PC-9 (cell line): ENCODE results near the gene MTA1. TPM values are rescaled to one million over a fixed set of nuclear protein-coding genes. Genes with fewer than 3 reads are reported as not detected.

Experiments used
- BruUV-seq: library from RNA; stranded (reverse); fragments of 400-500 nt; replicated peaks from 2 replicates; lab custom pipeline; 2021; lab: Mats Ljungman, UMichigan
- CTCF ChIA-PET: fragments of 300-600 bp; sonication (Branson Sonifier 250); formaldehyde crosslinking; loops from one replicate; lab custom pipeline; 2022; ENCODE audit warnings: antibody characterized with exemption; lab: Charles Lee
- POLR2A ChIA-PET: fragments of 300-600 bp; sonication (Branson Sonifier 250); formaldehyde crosslinking; loops from one replicate; lab custom pipeline; 2022; ENCODE audit warnings: antibody characterized with exemption; ENCODE audit not compliant: unreplicated experiment; lab: Charles Lee
- DNase-seq, 2 experiments: peaks; one replicate each; pipeline versions ENCODE4 v3.0.0 to v3.0.0-alpha.2; 2015 to 2022; ENCODE audit warnings: mixed read lengths in 1 of 2
- H2AFZ ChIP-seq: fragments of 200-600 bp; sonication (generic); 2 replicates; pipeline ENCODE4 v1.8.1; 2017; ENCODE audit warnings: antibody characterized with exemption
- H3F3A ChIP-seq: fragments of 200-600 bp; sonication (generic); 2 replicates; pipeline ENCODE4 v1.8.1; 2017; ENCODE audit warnings: antibody characterized with exemption, mild to moderate bottlenecking, low read depth; ENCODE audit not compliant: insufficient read depth
- H3K27ac ChIP-seq: fragments of 200-600 bp; sonication (generic); 2 replicates; pipeline ENCODE4 v1.6.1; 2016; ENCODE audit warnings: mixed run types
- H3K27me3 ChIP-seq: fragments of 200-600 bp; sonication (generic); 2 replicates; pipeline ENCODE4 v1.6.1; 2016; ENCODE audit warnings: low read depth, mixed run types; ENCODE audit not compliant: insufficient read depth
- H3K36me3 ChIP-seq: fragments of 200-600 bp; sonication (generic); 2 replicates; pipeline ENCODE4 v1.6.1; 2016; ENCODE audit warnings: low read depth, mixed run types
- H3K4me1 ChIP-seq: fragments of 200-600 bp; sonication (generic); replicated peaks from 2 replicates; pipeline ENCODE4 v1.6.1; 2016; ENCODE audit warnings: mixed run types; ENCODE audit not compliant: insufficient read depth
- H3K4me2 ChIP-seq: fragments of 200-600 bp; sonication (generic); 2 replicates; pipeline ENCODE4 v1.6.1; 2017; ENCODE audit warnings: mixed run types
- H3K4me3 ChIP-seq: fragments of 200-600 bp; sonication (generic); 2 replicates; pipeline ENCODE4 v1.6.1; 2016; ENCODE audit warnings: mixed run types
- H3K79me2 ChIP-seq: fragments of 200-600 bp; sonication (generic); 2 replicates; pipeline ENCODE4 v1.6.1; 2017; ENCODE audit warnings: low read depth, mixed run types
- H3K9me2 ChIP-seq: fragments of 200-600 bp; sonication (generic); 2 replicates; pipeline ENCODE4 v1.8.1; 2017; ENCODE audit warnings: mild to moderate bottlenecking; ENCODE audit not compliant: insufficient read depth
- H3K9me3 ChIP-seq: fragments of 200-600 bp; sonication (generic); 2 replicates; pipeline ENCODE4 v1.8.1; 2016; ENCODE audit warnings: low read depth; ENCODE audit not compliant: insufficient read depth
- H4K20me1 ChIP-seq: fragments of 200-600 bp; sonication (generic); 2 replicates; pipeline ENCODE4 v1.8.1; 2017; ENCODE audit not compliant: insufficient read depth
- CTCF ChIP-seq: fragments of 200-600 bp; sonication (generic); conservative IDR thresholded peaks from 2 replicates; pipeline ENCODE4 v1.6.1; 2017; ENCODE audit warnings: mixed run types, antibody characterized with exemption, mild to moderate bottlenecking, moderate library complexity
- EZH2 ChIP-seq: fragments of 200-600 bp; sonication (generic); IDR thresholded peaks from 2 replicates; pipeline ENCODE4 v1.8.0; 2017; ENCODE audit warnings: antibody characterized with exemption, low read depth
- intact Hi-C: fragments of 100-400 bp; cut with micrococcal nuclease; formaldehyde crosslinking; loops from one replicate; pipeline ENCODE4 v1.10.0; 2022; ENCODE audit not compliant: unreplicated experiment
- total RNA-seq: library from RNA; stranded (reverse); gene quantifications from 2 replicates; pipeline ENCODE4 v1.2.3, GENCODE V29; 2021

Gene MTA1
- total RNA-seq, 1 experiment from 2014 or later = 124 TPM

- no peaks in the 10 kb centered on the region for H4K20me1 ChIP-seq
- ChIA-PET POLR2A (no interaction called here), CTCF (no interaction called here)
- DNase-seq = no peak
- intact Hi-C loops = no loop called here
- H3K9me3 ChIP-seq = peaks cover 16% of the 10 kb centered on the region; the same call in 1 of the 2 replicates
- no peaks in the 10 kb centered on the region for H3K9me2 ChIP-seq
- H3K27me3 ChIP-seq = no peaks in the 10 kb centered on the region
- H3K79me2 ChIP-seq = peaks cover 11% of the 10 kb centered on the region
- no TSS peak for BruUV-seq
- no peak overlapping the region for H3K27ac ChIP-seq
- H3K36me3 ChIP-seq = peaks cover 14% of the 10 kb centered on the region
- H2AFZ ChIP-seq = no peak overlapping the region
- no peak overlapping the region for H3K4me3 ChIP-seq
- no peaks in the 10 kb centered on the region for H3F3A ChIP-seq
- TF ChIP-seq EZH2 (no peak), CTCF (no peak)
- H3K4me2 ChIP-seq = no peak overlapping the region
- H3K4me1 ChIP-seq = peaks cover 7% of the 10 kb centered on the region; the same call in 1 of the 2 replicates
These were observed 24.1 kb upstream of the MTA1 start for GRCh38 chr14:105395538-105395854.

- Histone ChIP-seq H3K27me3 (no peaks in the 10 kb centered on the region), H3K4me1 (peaks cover 7% of the 10 kb centered on the region; the same call in 1 of the 2 replicates), H3K27ac (peak overlapping the region; percentile 34; the same call in 1 of the 2 replicates), H3K9me2 (no peaks in the 10 kb centered on the region), H2AFZ (peak overlapping the region; percentile 93), H3F3A (peaks cover 6% of the 10 kb centered on the region; the same call in 1 of the 2 replicates), H3K4me2 (peak overlapping the region; percentile 92), H3K79me2 (peaks cover 11% of the 10 kb centered on the region), H4K20me1 (no peaks in the 10 kb centered on the region), H3K9me3 (peaks cover 34% of the 10 kb centered on the region), H3K36me3 (peaks cover 22% of the 10 kb centered on the region), H3K4me3 (peak overlapping the region; percentile 79; the same call in 1 of the 2 replicates)
- TF ChIP-seq CTCF = no peak
- no peak for TF ChIP-seq EZH2
- ChIA-PET POLR2A (no interaction called here), CTCF (no interaction called here)
- DNase-seq = no peak
- intact Hi-C loops = no loop called here
- no TSS peak for BruUV-seq
These were observed 22.2 kb upstream of the MTA1 start for GRCh38 chr14:105397350-105397931.

- H3K9me3 ChIP-seq = peaks cover 40% of the 10 kb centered on the region
- no peaks in the 10 kb centered on the region for H3K27me3 ChIP-seq
- peak; percentile 48 to 71 for DNase-seq
- H2AFZ ChIP-seq = peak within 1 kb of the TSS; percentile 93
- H3F3A ChIP-seq = peaks cover 10% of the 10 kb centered on the region; the same call in 1 of the 2 replicates
- H3K36me3 ChIP-seq = peaks cover 22% of the 10 kb centered on the region
- CTCF ChIA-PET = no interaction called here
- no peaks in the 10 kb centered on the region for H4K20me1 ChIP-seq
- no peaks in the 10 kb centered on the region for H3K9me2 ChIP-seq
- peak within 1 kb of the TSS; percentile 79 for H3K4me3 ChIP-seq
- H3K4me1 ChIP-seq = peaks cover 7% of the 10 kb centered on the region; the same call in 1 of the 2 replicates
- no peak for TF ChIP-seq EZH2
- TF ChIP-seq CTCF = no peak
- peaks cover 11% of the 10 kb centered on the region for H3K79me2 ChIP-seq
- intact Hi-C loops = no loop called here
- peak within 1 kb of the TSS; percentile 92 for H3K4me2 ChIP-seq
- POLR2A ChIA-PET = no interaction called here
- H3K27ac ChIP-seq = peak within 1 kb of the TSS; percentile 34
- no TSS peak for BruUV-seq
These were observed 21.4 kb upstream of the MTA1 start, which contains the start of gene TEX22 for GRCh38 chr14:105398044-105398725. Gene TEX22, plus strand, starts transcription at chr14:105398538. Its CDS starts 803 bp downstream, at chr14:105399341.
